ENCODE data around the gene SDK1.

The SDK1 gene

GRCh38 chr7:3527496-3528124 lies 226.6 kb downstream of the SDK1 start:
- no peak for DNase-seq (ENCODE audit: low spot score)

DNA sequence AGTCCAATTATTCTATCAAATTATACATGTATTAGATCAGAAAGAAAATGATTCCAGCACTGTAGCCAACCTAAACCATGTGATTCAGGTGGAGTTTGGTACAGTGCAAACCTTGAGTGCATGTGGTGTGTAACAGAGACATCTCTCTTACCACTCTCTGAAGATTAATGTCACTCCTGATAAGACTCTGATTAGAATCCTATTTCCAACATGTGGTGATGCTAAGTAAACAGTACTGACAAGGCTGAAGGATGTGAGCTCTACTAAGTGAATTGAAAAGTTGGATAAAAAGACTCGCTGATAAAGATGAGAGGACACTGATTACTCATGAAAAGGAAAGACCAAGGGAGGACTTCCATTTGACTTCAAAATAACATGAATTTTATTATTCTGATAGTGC lies 232.0 kb downstream of the SDK1 start:
- DNase-seq (ENCODE audit: low spot score), result no peak

GRCh38 chr7:3537210-3537875 lies 236.3 kb downstream of the SDK1 start:
- no peak for DNase-seq (ENCODE audit: low spot score)

DNA sequence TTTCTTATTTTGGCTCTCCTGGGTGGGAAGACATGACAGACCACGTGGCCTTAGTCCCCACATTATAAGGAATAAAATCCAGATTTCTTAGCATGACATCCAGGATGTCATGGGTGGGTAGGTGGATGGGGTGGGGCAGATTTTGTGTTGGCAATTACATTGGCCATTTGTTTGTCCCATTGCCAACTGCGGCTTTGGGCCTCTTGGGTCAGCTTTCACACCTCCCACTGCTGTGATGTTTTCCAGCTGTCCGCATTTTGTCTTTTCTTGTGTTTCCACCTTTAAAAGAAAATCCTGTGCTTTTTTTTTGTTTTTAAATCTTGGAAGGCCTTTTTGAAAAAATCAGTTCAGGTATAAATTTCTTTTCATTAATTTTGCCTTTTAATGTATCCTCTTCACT lies 237.0 kb downstream of the SDK1 start:
- DNase-seq (ENCODE audit: low spot score), result no peak

DNA sequence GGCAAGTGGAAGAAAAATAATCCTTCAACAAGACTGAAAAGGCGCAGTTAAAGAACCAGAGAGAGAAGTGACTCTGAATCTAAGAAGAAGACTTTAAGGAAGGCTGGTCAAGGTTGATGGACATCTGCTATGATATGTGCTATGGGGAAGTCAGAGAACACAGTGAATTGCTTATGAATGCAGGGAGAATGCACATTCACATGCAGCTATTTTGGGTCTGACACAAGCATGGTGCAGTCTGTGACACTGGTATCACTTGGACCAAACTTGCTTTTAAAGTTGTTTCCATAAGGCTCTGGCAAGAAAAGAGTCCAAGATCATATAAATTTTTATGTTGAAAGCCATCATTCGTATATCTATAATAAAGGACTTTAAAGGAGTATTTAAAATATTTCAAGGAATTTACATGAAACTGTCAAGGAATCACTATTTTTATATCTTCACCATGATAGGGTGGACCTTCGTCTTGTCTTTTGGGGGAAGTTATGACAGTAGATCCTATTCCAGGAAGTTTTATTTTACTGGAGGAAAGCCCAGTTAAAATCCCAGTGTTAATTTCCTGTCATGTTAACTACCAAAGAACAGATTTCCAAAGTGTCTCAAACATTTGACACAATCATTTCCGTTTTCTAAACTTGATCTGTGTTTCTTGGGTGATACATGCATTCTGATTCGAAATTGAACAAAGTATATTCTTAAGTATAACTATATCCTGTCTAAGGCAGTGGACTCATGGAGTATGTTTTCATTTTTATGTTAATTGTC lies 239.6 kb downstream of the SDK1 start:
- no peak for DNase-seq (ENCODE audit: low spot score)

DNA sequence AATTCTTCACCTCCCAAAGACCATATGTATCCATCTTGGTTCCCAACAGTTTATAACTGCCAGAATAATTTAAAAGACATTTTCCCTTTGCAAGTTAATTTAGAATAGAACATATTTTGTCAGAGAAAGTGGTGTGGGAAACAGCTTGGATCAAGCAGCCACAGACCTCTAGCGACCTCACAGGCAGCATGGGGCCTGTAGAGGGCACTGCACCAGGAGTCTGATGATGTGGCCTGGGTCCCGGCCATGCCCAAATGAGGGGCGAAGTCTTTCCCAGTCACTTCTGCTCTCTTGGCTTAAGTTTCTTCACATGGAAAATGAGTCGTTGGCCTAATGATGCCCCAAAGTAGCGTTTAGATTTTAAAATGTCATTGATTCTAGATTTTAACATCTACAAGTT lies 243.2 kb downstream of the SDK1 start:
- no peak for DNase-seq (ENCODE audit: low spot score)

DNA sequence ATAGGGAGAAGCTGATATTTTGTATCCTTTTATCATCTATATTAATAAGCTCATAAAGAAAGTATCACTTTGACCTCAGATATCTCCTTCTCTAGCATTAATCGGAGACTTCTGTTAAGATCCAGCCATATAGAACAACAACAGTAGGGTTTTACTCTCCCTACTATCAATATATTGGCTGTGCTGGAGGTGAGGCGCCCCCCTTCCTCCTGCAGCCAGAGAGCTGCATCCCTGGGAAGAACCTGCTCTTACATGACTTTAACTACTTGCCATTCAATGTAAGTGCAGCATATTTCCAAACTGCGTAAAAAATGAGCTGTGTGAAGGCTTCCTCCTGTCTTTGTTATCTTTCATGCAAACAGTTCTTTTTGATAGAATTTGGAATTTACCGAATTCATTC lies 247.8 kb downstream of the SDK1 start:
- no peak for DNase-seq (ENCODE audit: low spot score)

DNA sequence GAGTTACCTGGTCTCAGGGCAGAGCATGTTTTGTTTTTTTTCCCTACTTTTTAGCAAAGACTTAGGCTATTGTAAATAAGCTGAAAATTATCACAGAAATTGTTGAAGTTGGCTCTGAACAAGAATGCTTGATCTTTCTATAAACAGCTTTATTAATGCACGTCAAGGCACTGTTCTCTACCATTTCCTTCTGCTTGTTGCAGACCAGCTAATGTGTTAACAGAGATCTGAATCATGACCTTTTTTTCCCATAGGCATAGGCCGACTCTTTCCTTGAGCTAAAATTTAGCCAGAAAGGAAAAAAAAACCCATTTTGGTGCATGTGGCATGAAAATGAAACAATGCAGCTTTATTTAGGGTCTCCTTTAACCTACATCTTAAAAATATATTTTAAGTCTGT lies 248.5 kb downstream of the SDK1 start:
- DNase-seq (ENCODE audit: low spot score), result no peak

DNA sequence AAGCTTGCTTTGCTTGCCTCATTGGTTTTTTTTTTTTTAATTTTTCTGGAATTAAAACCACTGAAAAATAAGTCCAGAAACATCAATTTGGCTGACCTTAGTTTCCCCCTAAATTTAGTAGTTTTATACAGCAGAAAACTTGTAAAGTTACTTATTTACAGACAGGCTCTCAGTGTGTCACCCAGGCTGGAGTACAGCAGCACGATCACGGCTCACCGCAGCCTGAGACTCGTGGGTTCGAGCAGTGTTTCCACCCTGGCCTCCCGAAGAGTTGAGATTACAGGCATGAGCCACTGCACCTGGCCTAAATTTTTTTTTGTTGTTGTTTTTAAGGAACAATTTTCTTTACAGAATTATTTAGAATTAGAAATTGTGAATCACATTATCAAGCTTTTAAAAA lies 250.5 kb downstream of the SDK1 start:
- no peak for DNase-seq (ENCODE audit: low spot score)

DNA sequence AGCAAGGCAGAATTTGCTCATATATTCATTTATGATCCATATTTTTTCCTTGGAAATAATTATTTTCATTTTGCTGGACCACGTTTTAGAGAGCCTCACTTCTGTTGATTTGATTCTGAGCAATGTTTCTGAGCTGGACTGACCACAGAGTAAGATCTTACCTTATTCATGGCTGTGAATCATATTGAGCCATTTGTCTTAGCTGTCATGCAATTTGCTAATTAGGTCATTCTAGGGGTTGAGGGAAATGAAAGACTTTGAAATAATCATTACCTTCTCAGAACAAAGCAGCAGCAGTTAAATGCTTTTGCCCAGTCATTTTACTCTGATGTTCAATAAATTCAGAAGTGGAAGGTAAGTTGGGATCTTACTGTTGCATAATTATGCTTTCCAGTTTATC lies 251.4 kb downstream of the SDK1 start:
- DNase-seq (ENCODE audit: low spot score), result no peak

DNA sequence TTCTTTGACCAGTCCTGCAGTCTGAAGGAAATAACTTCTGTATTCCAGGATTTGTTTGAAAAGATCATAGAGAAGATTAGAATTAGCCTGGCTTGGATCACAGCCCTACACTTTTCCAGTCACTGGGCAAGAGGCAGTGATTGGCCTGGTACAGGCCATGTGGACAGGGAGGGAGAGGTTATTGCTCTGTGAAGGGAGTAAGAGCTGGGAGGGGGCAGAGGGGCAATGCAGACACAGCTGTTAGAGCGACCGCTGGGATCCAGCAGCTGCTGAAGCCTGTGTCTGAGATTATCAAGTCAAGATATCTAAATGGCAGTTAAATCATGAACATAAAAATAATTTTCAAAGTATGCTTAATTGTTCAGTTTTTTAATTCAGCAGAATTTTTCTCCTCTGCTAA lies 257.3 kb downstream of the SDK1 start:
- DNase-seq (ENCODE audit: low spot score), result no peak

DNA sequence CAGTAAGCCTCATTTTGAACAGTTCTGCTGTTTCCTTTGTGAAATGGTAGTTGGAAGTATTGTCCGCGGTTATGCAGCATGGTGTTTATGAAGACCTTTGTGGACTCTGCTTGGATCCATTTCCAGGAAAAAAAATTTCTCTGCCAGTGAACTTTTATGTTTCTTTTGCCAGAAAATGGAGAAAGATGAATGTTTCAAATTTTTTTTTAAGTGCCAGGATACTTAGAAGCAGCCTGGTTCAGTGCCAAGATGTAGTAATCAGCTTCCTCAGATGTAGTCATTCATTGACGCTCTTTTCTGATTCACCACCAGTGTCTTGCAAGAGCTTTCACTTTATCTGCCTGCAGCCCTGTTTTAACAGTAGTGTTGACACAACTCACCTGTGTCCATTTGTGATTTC lies 258.2 kb downstream of the SDK1 start:
- no peak for DNase-seq (ENCODE audit: low spot score)

DNA sequence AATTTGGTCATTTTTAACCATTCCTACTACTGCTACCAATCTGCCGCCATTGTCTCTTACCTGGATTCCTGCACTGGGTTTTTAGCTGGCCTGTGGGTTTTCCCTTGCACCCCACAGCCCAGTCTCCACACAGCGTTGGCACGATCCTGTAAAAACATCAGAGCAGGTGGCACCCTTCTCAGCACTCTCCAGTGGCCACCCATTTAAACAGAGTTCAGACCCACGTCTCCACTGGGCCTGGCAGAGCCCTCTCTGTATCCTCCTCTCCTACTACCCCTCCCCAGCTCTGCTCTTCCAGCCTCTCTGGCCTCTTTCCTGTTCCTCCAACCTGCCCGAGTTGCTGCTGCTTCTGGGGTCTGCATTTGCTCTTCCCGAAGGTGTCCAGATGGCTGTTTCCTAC lies 259.4 kb downstream of the SDK1 start:
- no peak for DNase-seq (ENCODE audit: low spot score)

DNA sequence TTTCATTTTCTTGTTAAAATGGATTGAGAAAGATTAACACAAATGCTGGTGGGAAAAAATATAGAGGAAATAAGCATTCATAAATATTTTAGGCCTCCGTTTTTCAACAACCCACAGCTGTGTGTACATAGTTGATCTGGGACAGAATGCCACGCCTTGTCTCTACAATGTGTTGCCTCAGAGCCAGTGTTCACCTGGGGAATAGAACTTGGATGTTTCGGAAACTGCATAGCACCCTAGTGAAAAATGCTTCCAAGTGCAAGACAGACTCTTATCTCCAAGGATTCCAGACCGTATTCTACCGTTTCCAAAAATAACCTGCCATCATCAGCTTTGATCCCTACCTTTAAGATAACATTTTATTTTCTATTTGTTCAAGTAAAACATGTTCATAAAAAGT lies 260.9 kb downstream of the SDK1 start:
- no peak for DNase-seq (ENCODE audit: low spot score)

DNA sequence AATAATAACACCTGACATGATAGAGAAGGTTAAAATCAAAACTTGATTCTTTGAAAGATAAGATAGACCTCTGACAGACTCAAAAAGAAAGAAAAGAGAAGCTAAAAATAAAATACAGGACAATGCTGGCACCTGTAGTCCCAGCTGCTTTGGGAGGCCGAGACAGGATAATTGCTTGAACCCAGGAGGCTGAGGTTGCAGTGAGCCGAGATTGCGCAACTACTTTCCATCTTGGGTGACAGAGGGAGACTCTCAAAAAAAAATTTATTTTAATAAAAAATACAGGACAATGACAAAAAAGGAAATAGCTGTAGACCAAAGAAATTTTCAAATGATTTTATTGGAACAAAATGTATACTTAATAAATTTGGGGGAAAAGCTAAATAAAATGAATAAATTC lies 263.2 kb downstream of the SDK1 start:
- DNase-seq (ENCODE audit: low spot score), result no peak

DNA sequence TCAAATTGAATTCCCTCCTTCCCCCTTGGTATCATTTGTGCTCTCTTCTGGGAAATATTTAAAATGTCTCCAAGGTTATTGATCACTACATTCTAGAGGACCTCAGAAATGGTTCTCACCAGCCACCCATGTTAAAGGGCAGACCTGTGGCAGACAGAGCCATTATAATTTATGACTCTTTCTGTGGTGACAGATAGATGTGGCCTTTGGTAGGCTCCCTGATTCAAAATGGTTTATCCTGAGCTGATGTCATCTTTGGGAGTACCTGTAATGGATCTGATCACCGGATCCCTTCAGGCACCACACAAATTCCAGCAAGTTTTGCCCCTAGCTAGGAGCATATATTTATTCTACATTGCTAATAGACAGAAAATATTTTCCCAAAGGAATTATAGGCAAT lies 267.5 kb downstream of the SDK1 start:
- no peak for DNase-seq (ENCODE audit: low spot score)

GRCh38 chr7:3569643-3570042 lies 268.6 kb downstream of the SDK1 start:
- no peak for DNase-seq (ENCODE audit: low spot score)

DNA sequence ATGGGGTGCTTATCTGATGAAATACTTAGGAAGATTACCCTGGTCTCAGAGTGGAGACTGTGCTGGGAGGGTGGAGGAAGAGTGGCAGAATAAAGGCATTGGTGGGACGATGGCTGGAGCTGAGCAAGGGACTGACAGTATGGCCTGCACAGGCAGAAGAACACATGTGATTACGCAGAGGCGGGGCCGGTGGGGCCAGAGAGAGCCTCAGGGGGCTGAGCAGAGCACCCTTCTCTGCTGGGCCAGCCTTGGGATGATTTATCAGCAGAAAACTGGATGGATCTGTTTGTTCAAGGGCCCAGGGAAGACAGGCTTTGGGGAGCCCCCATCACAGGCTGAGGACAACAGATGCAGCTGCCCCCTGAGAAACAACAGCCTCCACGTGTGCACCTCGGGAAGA lies 272.1 kb downstream of the SDK1 start:
- DNase-seq (ENCODE audit: low spot score), result no peak

DNA sequence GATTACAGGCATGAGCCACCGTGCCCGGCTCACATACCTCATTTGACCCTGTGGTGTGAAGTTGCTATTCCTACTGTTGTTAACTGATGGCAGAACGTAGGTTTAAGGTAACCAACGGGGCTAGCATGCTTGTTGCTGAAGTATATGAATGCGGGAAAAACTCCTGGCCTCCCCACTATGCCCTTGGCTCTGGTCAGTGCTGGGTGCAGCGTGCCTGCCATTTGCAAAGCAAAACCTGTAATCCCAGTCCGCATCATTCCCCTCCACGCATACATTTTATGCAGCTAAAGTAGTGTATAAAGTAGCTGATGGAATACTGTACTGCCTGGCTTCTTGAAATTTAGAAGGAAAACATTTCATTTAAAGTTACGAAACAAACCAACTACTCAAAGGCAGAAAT lies 273.3 kb downstream of the SDK1 start:
- DNase-seq (ENCODE audit: low spot score), result no peak

DNA sequence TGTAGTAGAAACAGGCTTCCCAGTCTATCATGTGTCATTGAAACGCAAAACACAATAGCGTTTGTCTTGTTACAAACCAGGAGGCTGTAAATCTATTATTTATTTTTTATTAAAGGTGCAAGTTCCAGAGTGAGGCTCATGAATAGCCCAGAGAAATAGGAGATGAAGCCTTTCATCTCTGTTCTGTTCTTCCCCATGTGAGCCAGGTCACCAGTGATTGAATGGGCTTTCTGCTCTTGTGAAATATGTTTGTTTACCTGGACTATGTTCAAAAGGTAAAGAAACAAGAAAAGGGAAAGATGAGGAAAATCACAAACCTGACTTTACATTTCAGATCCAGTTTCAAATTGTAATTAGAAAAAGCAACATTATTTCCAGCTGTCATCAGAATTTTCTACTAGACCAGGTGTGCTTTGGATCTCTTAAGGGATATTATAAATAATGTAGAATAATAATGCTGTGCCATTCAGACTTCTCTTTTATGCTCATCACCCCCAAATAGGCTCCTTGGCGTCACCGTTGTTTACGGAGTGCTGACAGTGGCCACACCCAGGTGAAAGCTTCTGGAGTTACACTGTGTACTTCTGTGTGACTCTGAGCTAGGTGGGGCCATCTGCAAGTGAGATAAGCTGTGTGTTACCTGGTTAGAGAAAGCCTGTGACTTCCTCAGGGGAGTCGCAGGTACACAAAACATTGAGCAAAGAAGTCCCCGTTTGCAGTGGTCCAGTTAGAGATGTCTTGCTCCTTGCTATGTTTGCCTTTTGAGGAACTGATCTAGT lies 274.9 kb downstream of the SDK1 start:
- no peak for DNase-seq (ENCODE audit: low spot score)

DNA sequence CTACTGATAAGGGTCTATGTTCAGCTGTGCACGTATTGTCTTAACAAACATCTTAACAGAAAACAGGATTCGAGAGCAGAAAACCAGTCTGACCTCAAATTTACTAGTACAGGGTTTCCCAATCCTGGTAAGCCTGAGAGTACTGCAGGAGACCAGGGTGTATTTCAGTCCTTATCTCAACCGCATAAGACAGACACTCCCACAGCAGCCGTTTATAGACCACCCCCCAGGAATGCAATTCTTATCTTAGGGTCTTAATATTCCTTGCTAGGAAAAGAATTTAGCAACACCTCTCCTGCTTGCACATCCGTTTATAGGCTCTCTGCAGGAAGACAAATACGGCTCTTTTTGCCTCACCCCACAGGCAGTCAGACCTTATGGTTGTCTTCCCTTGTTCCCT lies 277.3 kb downstream of the SDK1 start:
- DNase-seq (ENCODE audit: low spot score), result no peak

DNA sequence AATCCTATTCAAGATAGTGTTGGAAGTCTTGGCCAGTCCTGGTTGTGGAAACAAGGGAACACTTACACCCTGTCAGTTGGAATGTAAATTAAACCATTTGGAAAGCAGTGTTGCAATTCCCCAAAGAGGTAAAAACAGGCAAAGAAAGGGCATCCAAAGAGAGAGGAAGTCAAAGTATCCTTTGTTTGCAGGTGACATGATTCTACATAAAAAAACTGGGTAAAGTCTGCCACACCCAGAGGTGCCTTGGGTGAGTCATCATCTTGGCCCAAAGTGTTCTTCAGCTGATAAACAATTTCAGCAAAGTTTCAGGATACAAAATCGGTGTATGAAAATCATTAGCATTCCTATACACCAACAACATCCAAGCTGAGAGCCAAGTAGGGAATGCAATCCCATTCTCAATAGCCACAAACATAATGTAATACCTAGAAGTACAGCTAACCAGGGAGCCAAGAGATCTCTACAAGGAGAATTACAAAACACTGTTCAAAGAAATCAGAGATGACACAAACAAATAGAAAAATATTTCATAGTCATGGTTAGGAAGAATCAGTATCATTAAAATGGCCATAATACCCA lies 278.7 kb downstream of the SDK1 start:
- DNase-seq (ENCODE audit: low spot score), result no peak

All from hematopoietic multipotent progenitor cell treated with erythropoietin and hydrocortisone succinate and interleukin-3 and kit ligand, for 15 days (in vitro differentiated cells).